ENCODE results near the gene NDUFS7.
"Not testable (repeated sequence)": the region's sequence is repeated elsewhere in the genome, so short reads cannot be mapped to it uniquely, and the experiment has no call there.

Gene NDUFS7

GRCh38 chr19:1418951-1419738 is 35.4 kb downstream of the NDUFS7 start:
- DNase-seq: no peak

GRCh38 chr19:1420085-1420484 is 36.4 kb downstream of the NDUFS7 start:
- DNase-seq: not testable (repeated sequence)

GRCh38 chr19:1420590-1420989 is 36.9 kb downstream of the NDUFS7 start:
- DNase-seq: no peak

- no peak for DNase-seq
Measured at GRCh38 chr19:1421218-1421957, 37.7 kb downstream of the NDUFS7 start.

GRCh38 chr19:1421958-1422305 is 38.2 kb downstream of the NDUFS7 start:
- no peak for DNase-seq

GRCh38 chr19:1422360-1422759 is 38.7 kb downstream of the NDUFS7 start:
- no peak for DNase-seq

GRCh38 chr19:1422943-1423342 is 39.2 kb downstream of the NDUFS7 start:
- no peak for DNase-seq

- no peak for DNase-seq
Measured at GRCh38 chr19:1423436-1424191, 39.9 kb downstream of the NDUFS7 start.

GRCh38 chr19:1424192-1424955 is 40.7 kb downstream of the NDUFS7 start:
- DNase-seq: peak in 1 of 2 experiments; percentile 42

GRCh38 chr19:1425102-1425837 is 41.6 kb downstream of the NDUFS7 start:
- DNase-seq: no peak

GRCh38 chr19:1425902-1426301 is 42.2 kb downstream of the NDUFS7 start:
- no peak for DNase-seq

GRCh38 chr19:1426736-1427135 is 43.0 kb downstream of the NDUFS7 start:
- DNase-seq: no peak

GRCh38 chr19:1427221-1427920 is 43.7 kb downstream of the NDUFS7 start:
- no peak for DNase-seq

- no peak for DNase-seq
Measured at GRCh38 chr19:1428738-1429391, 45.2 kb downstream of the NDUFS7 start.

- DNase-seq: no peak
Measured at GRCh38 chr19:1429750-1430149, 46.0 kb downstream of the NDUFS7 start.

GRCh38 chr19:1430246-1430645 is 46.5 kb downstream of the NDUFS7 start:
- DNase-seq: no peak

- no peak for DNase-seq
Measured at GRCh38 chr19:1431759-1432506, 48.2 kb downstream of the NDUFS7 start.

GRCh38 chr19:1432507-1432887 is 48.8 kb downstream of the NDUFS7 start:
- no peak for DNase-seq

- DNase-seq: no peak
Measured at GRCh38 chr19:1433119-1434039, 49.7 kb downstream of the NDUFS7 start.
